HG02981 (cell line): ENCODE measurements around the gene NCKAP5.
A peak's percentile ranks its signal among the peaks of the same experiment; 100 is the strongest.

ENCODE experiments used
- ATAC-seq: cut with Tn5 transposase; IDR thresholded peaks from one replicate; pipeline ENCODE4 v1.9.1; 2021; ENCODE audit warnings: mild to moderate bottlenecking, moderate library complexity; ENCODE audit not compliant: unreplicated experiment

NCKAP5 gene

GRCh38 chr2:133062931-133063665 is 505.2 kb downstream of the NCKAP5 start:
- no peak for ATAC-seq

GRCh38 chr2:133061874-133062593 is 506.2 kb downstream of the NCKAP5 start:
- ATAC-seq, result no peak

- no peak for ATAC-seq
Observed at GRCh38 chr2:133054297-133054696, 514.0 kb downstream of the NCKAP5 start.

- ATAC-seq, result no peak
Observed at GRCh38 chr2:133053541-133053940, 514.7 kb downstream of the NCKAP5 start.

GRCh38 chr2:133045787-133046186 is 522.5 kb downstream of the NCKAP5 start:
- ATAC-seq, result no peak

- no peak for ATAC-seq
Observed at GRCh38 chr2:133044556-133044955, 523.7 kb downstream of the NCKAP5 start.

GRCh38 chr2:133040170-133040569 is 528.1 kb downstream of the NCKAP5 start:
- ATAC-seq, result no peak

GRCh38 chr2:133039531-133039930 is 528.7 kb downstream of the NCKAP5 start:
- ATAC-seq, result no peak

- ATAC-seq, result no peak
Observed at GRCh38 chr2:133026536-133027177, 541.6 kb downstream of the NCKAP5 start.

- no peak for ATAC-seq
Observed at GRCh38 chr2:133025004-133025403, 543.3 kb downstream of the NCKAP5 start.

GRCh38 chr2:133012847-133013734 is 555.2 kb downstream of the NCKAP5 start:
- ATAC-seq, result no peak

GRCh38 chr2:133004623-133005022 is 563.6 kb downstream of the NCKAP5 start:
- no peak for ATAC-seq

GRCh38 chr2:132999421-132999820 is 568.8 kb downstream of the NCKAP5 start:
- no peak for ATAC-seq

- ATAC-seq, result no peak
Observed at GRCh38 chr2:132998221-132998620, 570.0 kb downstream of the NCKAP5 start.

- ATAC-seq, result no peak
Observed at GRCh38 chr2:132991471-132992045, 576.7 kb downstream of the NCKAP5 start.

GRCh38 chr2:132984731-132985130 is 583.5 kb downstream of the NCKAP5 start:
- no peak for ATAC-seq

GRCh38 chr2:132980304-132980703 is 588.0 kb downstream of the NCKAP5 start:
- no peak for ATAC-seq

GRCh38 chr2:132979339-132980093 is 588.7 kb downstream of the NCKAP5 start:
- peak; percentile 68 for ATAC-seq

GRCh38 chr2:132978840-132979239 is 589.4 kb downstream of the NCKAP5 start:
- ATAC-seq, result peak; percentile 44
